ENCODE measurements around the gene ACSL1.

The ACSL1 gene

GRCh38 chr4:184733654-184734524, 91.9 kb downstream of the ACSL1 start, which contains the start of gene CENPU (continued):
- no peak for TF ChIP-seq ZNF350 (tag by site-specific recombination; IDR thresholded peaks at IDR 0.05)
- TF ChIP-seq ZNF302 (tag by site-specific recombination; IDR thresholded peaks at IDR 0.05; ENCODE audit: low read depth): no peak
- peak; percentile 66; the same call in 1 of the 2 replicates for TF ChIP-seq KLF7 (tag by site-specific recombination; IDR thresholded peaks at IDR 0.05; ENCODE audit: borderline replicate concordance)
- TF ChIP-seq HIC1 (tag by site-specific recombination; IDR thresholded peaks at IDR 0.05): no peak
- TF ChIP-seq, protein P1, sequence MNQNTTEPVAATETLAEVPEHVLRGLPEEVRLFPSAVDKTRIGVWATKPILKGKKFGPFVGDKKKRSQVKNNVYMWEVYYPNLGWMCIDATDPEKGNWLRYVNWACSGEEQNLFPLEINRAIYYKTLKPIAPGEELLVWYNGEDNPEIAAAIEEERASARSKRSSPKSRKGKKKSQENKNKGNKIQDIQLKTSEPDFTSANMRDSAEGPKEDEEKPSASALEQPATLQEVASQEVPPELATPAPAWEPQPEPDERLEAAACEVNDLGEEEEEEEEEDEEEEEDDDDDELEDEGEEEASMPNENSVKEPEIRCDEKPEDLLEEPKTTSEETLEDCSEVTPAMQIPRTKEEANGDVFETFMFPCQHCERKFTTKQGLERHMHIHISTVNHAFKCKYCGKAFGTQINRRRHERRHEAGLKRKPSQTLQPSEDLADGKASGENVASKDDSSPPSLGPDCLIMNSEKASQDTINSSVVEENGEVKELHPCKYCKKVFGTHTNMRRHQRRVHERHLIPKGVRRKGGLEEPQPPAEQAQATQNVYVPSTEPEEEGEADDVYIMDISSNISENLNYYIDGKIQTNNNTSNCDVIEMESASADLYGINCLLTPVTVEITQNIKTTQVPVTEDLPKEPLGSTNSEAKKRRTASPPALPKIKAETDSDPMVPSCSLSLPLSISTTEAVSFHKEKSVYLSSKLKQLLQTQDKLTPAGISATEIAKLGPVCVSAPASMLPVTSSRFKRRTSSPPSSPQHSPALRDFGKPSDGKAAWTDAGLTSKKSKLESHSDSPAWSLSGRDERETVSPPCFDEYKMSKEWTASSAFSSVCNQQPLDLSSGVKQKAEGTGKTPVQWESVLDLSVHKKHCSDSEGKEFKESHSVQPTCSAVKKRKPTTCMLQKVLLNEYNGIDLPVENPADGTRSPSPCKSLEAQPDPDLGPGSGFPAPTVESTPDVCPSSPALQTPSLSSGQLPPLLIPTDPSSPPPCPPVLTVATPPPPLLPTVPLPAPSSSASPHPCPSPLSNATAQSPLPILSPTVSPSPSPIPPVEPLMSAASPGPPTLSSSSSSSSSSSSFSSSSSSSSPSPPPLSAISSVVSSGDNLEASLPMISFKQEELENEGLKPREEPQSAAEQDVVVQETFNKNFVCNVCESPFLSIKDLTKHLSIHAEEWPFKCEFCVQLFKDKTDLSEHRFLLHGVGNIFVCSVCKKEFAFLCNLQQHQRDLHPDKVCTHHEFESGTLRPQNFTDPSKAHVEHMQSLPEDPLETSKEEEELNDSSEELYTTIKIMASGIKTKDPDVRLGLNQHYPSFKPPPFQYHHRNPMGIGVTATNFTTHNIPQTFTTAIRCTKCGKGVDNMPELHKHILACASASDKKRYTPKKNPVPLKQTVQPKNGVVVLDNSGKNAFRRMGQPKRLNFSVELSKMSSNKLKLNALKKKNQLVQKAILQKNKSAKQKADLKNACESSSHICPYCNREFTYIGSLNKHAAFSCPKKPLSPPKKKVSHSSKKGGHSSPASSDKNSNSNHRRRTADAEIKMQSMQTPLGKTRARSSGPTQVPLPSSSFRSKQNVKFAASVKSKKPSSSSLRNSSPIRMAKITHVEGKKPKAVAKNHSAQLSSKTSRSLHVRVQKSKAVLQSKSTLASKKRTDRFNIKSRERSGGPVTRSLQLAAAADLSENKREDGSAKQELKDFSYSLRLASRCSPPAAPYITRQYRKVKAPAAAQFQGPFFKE (tag by site-specific recombination; IDR thresholded peaks at IDR 0.05; ENCODE audit: borderline replicate concordance): no peak
- TF ChIP-seq PATZ1 (tag by site-specific recombination; IDR thresholded peaks at IDR 0.05): peak; percentile 72; the same call in 1 of the 2 replicates
- TF ChIP-seq, protein P2, sequence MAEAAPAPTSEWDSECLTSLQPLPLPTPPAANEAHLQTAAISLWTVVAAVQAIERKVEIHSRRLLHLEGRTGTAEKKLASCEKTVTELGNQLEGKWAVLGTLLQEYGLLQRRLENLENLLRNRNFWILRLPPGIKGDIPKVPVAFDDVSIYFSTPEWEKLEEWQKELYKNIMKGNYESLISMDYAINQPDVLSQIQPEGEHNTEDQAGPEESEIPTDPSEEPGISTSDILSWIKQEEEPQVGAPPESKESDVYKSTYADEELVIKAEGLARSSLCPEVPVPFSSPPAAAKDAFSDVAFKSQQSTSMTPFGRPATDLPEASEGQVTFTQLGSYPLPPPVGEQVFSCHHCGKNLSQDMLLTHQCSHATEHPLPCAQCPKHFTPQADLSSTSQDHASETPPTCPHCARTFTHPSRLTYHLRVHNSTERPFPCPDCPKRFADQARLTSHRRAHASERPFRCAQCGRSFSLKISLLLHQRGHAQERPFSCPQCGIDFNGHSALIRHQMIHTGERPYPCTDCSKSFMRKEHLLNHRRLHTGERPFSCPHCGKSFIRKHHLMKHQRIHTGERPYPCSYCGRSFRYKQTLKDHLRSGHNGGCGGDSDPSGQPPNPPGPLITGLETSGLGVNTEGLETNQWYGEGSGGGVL (tag by site-specific recombination; IDR thresholded peaks at IDR 0.05): no peak
- peak; percentile 95 for TF ChIP-seq ZXDB (tag by site-specific recombination; IDR thresholded peaks at IDR 0.05)
- no peak for TF ChIP-seq ZNF223 (tag by site-specific recombination; IDR thresholded peaks at IDR 0.05)
- TF ChIP-seq ZNF621 (tag by site-specific recombination; IDR thresholded peaks at IDR 0.05): no peak
- TF ChIP-seq, protein P3, sequence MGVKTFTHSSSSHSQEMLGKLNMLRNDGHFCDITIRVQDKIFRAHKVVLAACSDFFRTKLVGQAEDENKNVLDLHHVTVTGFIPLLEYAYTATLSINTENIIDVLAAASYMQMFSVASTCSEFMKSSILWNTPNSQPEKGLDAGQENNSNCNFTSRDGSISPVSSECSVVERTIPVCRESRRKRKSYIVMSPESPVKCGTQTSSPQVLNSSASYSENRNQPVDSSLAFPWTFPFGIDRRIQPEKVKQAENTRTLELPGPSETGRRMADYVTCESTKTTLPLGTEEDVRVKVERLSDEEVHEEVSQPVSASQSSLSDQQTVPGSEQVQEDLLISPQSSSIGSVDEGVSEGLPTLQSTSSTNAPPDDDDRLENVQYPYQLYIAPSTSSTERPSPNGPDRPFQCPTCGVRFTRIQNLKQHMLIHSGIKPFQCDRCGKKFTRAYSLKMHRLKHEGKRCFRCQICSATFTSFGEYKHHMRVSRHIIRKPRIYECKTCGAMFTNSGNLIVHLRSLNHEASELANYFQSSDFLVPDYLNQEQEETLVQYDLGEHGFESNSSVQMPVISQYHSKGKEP (tag by site-specific recombination; IDR thresholded peaks at IDR 0.05): peak; percentile 80
- TF ChIP-seq, protein P4, sequence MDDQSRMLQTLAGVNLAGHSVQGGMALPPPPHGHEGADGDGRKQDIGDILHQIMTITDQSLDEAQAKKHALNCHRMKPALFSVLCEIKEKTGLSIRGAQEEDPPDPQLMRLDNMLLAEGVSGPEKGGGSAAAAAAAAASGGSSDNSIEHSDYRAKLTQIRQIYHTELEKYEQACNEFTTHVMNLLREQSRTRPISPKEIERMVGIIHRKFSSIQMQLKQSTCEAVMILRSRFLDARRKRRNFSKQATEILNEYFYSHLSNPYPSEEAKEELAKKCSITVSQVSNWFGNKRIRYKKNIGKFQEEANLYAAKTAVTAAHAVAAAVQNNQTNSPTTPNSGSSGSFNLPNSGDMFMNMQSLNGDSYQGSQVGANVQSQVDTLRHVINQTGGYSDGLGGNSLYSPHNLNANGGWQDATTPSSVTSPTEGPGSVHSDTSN (CRISPR knock-in tag; IDR thresholded peaks at IDR 0.05): 0 out of 2 replicates have a peak, but pooled peaks have one; percentile 87
- TF ChIP-seq RBAK (tag by site-specific recombination; IDR thresholded peaks at IDR 0.05): no peak
- TF ChIP-seq GLIS1 (tag by site-specific recombination; IDR thresholded peaks at IDR 0.05): peak; percentile 56; the same call in 1 of the 2 replicates
- peak; percentile 16; the same call in 1 of the 2 replicates for TF ChIP-seq REPIN1 (tag by site-specific recombination; IDR thresholded peaks at IDR 0.05; ENCODE audit: low read depth)
- no peak for TF ChIP-seq ZNF112 (tag by site-specific recombination; IDR thresholded peaks at IDR 0.05)
- TF ChIP-seq, protein P5, sequence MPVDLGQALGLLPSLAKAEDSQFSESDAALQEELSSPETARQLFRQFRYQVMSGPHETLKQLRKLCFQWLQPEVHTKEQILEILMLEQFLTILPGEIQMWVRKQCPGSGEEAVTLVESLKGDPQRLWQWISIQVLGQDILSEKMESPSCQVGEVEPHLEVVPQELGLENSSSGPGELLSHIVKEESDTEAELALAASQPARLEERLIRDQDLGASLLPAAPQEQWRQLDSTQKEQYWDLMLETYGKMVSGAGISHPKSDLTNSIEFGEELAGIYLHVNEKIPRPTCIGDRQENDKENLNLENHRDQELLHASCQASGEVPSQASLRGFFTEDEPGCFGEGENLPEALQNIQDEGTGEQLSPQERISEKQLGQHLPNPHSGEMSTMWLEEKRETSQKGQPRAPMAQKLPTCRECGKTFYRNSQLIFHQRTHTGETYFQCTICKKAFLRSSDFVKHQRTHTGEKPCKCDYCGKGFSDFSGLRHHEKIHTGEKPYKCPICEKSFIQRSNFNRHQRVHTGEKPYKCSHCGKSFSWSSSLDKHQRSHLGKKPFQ (tag by site-specific recombination; IDR thresholded peaks at IDR 0.05): no peak
- no peak for TF ChIP-seq ZNF121 (tag by site-specific recombination; IDR thresholded peaks at IDR 0.05)
- TF ChIP-seq ZNF664 (tag by site-specific recombination; IDR thresholded peaks at IDR 0.05): no peak
- no peak for TF ChIP-seq ZNF274 (IDR thresholded peaks at IDR 0.05; ENCODE audit: low read length)
- no peak for TF ChIP-seq ZNF274 (tag by site-specific recombination; IDR thresholded peaks at IDR 0.05; ENCODE audit: borderline replicate concordance)

Measured in HEK293 (cell line).